Activated T-cell treated with anti-CD3 and anti-CD28 coated beads, Interleukin-2, amount 50 U/mL, for 24 hours (primary cell): ENCODE measurements around the gene DARS2.
A peak's percentile ranks its signal among the peaks of the same experiment; 100 is the strongest.

ENCODE experiments used
- DNase-seq: peaks from one replicate; pipeline ENCODE4 v3.0.0-alpha.2; 2020
- H3K27ac Mint-ChIP-seq: 2 replicates; pipeline ENCODE4 v1.8.0; 2020; ENCODE audit warnings: mild to moderate bottlenecking, mixed read lengths
- H3K27me3 Mint-ChIP-seq: 2 replicates; pipeline ENCODE4 v1.8.0; 2020; ENCODE audit warnings: mixed read lengths
- H3K36me3 Mint-ChIP-seq: 2 replicates; pipeline ENCODE4 v1.8.0; 2020; ENCODE audit warnings: low read depth, mixed read lengths
- H3K4me1 Mint-ChIP-seq: 2 replicates; pipeline ENCODE4 v1.8.0; 2020; ENCODE audit warnings: low read depth, mixed read lengths
- H3K4me3 Mint-ChIP-seq: 2 replicates; pipeline ENCODE4 v1.8.0; 2020; ENCODE audit warnings: mild to moderate bottlenecking, moderate library complexity, mixed read lengths
- H3K9me3 Mint-ChIP-seq: 2 replicates; pipeline ENCODE4 v1.8.0; 2020; ENCODE audit warnings: mixed read lengths

DARS2 gene

GRCh38 chr1:173887627-173888026 is 63.2 kb downstream of the DARS2 start:
- DNase-seq: no peak
- peak overlapping the region; percentile 42 for H3K27ac Mint-ChIP-seq
- H3K4me3 Mint-ChIP-seq: no peak overlapping the region
- no peaks in the 10 kb centered on the region for H3K27me3 Mint-ChIP-seq
- H3K36me3 Mint-ChIP-seq: peaks cover 67% of the 10 kb centered on the region
- no peaks in the 10 kb centered on the region for H3K9me3 Mint-ChIP-seq
- H3K4me1 Mint-ChIP-seq: peaks cover 28% of the 10 kb centered on the region

GRCh38 chr1:173888749-173889148 is 64.3 kb downstream of the DARS2 start:
- peaks cover 68% of the 10 kb centered on the region for H3K36me3 Mint-ChIP-seq

GRCh38 chr1:173889885-173890284 is 65.4 kb downstream of the DARS2 start:
- Mint-ChIP-seq H3K4me1 (peaks cover 33% of the 10 kb centered on the region), H3K9me3 (no peaks in the 10 kb centered on the region), H3K27ac (no peak overlapping the region), H3K27me3 (no peaks in the 10 kb centered on the region), H3K4me3 (no peak overlapping the region), H3K36me3 (peaks cover 69% of the 10 kb centered on the region)
- no peak for DNase-seq

More at GRCh38 chr1:173888749-173889148, 64.3 kb downstream of the DARS2 start:
- no peak overlapping the region for H3K4me3 Mint-ChIP-seq
- no peaks in the 10 kb centered on the region for H3K27me3 Mint-ChIP-seq
- no peak overlapping the region for H3K27ac Mint-ChIP-seq
- H3K4me1 Mint-ChIP-seq: peaks cover 28% of the 10 kb centered on the region
- no peak for DNase-seq
- no peaks in the 10 kb centered on the region for H3K9me3 Mint-ChIP-seq

- no peak overlapping the region for H3K4me3 Mint-ChIP-seq
- DNase-seq: no peak
- H3K27ac Mint-ChIP-seq: no peak overlapping the region
- peaks cover 11% of the 10 kb centered on the region for H3K4me1 Mint-ChIP-seq
- no peaks in the 10 kb centered on the region for H3K9me3 Mint-ChIP-seq
- H3K36me3 Mint-ChIP-seq: peaks cover 47% of the 10 kb centered on the region
- H3K27me3 Mint-ChIP-seq: no peaks in the 10 kb centered on the region
Measured at GRCh38 chr1:173893611-173894010, 69.1 kb downstream of the DARS2 start.

GRCh38 chr1:173894189-173894588 is 69.7 kb downstream of the DARS2 start:
- peaks cover 11% of the 10 kb centered on the region for H3K4me1 Mint-ChIP-seq
- H3K36me3 Mint-ChIP-seq: peaks cover 49% of the 10 kb centered on the region
- H3K27ac Mint-ChIP-seq: no peak overlapping the region
- no peaks in the 10 kb centered on the region for H3K27me3 Mint-ChIP-seq
- DNase-seq: no peak
- H3K9me3 Mint-ChIP-seq: no peaks in the 10 kb centered on the region
- no peak overlapping the region for H3K4me3 Mint-ChIP-seq

- peaks cover 11% of the 10 kb centered on the region for H3K4me1 Mint-ChIP-seq
- no peak overlapping the region for H3K27ac Mint-ChIP-seq
- no peaks in the 10 kb centered on the region for H3K27me3 Mint-ChIP-seq
Measured at GRCh38 chr1:173900427-173900826, 76.0 kb downstream of the DARS2 start.

GRCh38 chr1:173900992-173901391 is 76.5 kb downstream of the DARS2 start:
- Mint-ChIP-seq H3K4me3 (no peak overlapping the region), H3K36me3 (peaks cover 23% of the 10 kb centered on the region), H3K9me3 (no peaks in the 10 kb centered on the region), H3K27me3 (no peaks in the 10 kb centered on the region), H3K27ac (no peak overlapping the region), H3K4me1 (peaks cover 11% of the 10 kb centered on the region)
- no peak for DNase-seq

More at GRCh38 chr1:173900427-173900826, 76.0 kb downstream of the DARS2 start:
- no peak for DNase-seq
- Mint-ChIP-seq H3K4me3 (no peak overlapping the region), H3K36me3 (peaks cover 27% of the 10 kb centered on the region), H3K9me3 (no peaks in the 10 kb centered on the region)

- Mint-ChIP-seq H3K27ac (no peak overlapping the region), H3K36me3 (peaks cover 16% of the 10 kb centered on the region)
- no peak for DNase-seq
Measured at GRCh38 chr1:173903827-173904531, 79.5 kb downstream of the DARS2 start.

More at GRCh38 chr1:173903827-173904531, 79.5 kb downstream of the DARS2 start:
- Mint-ChIP-seq H3K4me3 (no peak overlapping the region), H3K4me1 (peaks cover 11% of the 10 kb centered on the region), H3K27me3 (no peaks in the 10 kb centered on the region), H3K9me3 (no peaks in the 10 kb centered on the region)
